Neural crest cell (in vitro differentiated cells): ENCODE data around the gene LCE2A. TPM values are rescaled to one million over a fixed set of nuclear protein-coding genes. Genes with fewer than 3 reads are reported as not detected.

Experiments
- DNase-seq: peaks from one replicate; pipeline ENCODE4 v3.0.0; 2021; ENCODE audit warnings: low read depth, mixed read lengths, low spot score
- H3K27ac Mint-ChIP-seq: one replicate; pipeline ENCODE4 v1.8.0; 2021; ENCODE audit warnings: mild to moderate bottlenecking, mixed read lengths; ENCODE audit not compliant: unreplicated experiment
- H3K27me3 Mint-ChIP-seq: 2 replicates; pipeline ENCODE4 v1.8.0; 2021; ENCODE audit warnings: low read depth, mild to moderate bottlenecking, mixed read lengths
- H3K36me3 Mint-ChIP-seq: 2 replicates; pipeline ENCODE4 v1.8.0; 2021; ENCODE audit warnings: low read depth, mild to moderate bottlenecking, mixed read lengths
- H3K4me1 Mint-ChIP-seq: 2 replicates; pipeline ENCODE4 v1.8.0; 2021; ENCODE audit warnings: mixed read lengths
- H3K4me3 Mint-ChIP-seq: one replicate; pipeline ENCODE4 v1.8.0; 2021; ENCODE audit warnings: mild to moderate bottlenecking, mixed read lengths
- H3K9me3 Mint-ChIP-seq: 2 replicates; pipeline ENCODE4 v1.8.0; 2021; ENCODE audit warnings: mixed read lengths
- CTCF ChIP-seq: fragments of 200-600 bp; sonication (generic); conservative IDR thresholded peaks from 2 replicates; pipeline ENCODE4 v1.5.0; 2021; ENCODE audit warnings: antibody characterized with exemption, mild to moderate bottlenecking
- total RNA-seq: library from RNA; stranded (reverse); gene quantifications from 2 replicates; pipeline ENCODE4 v1.2.1, GENCODE V29; 2021

The LCE2A gene
- total RNA-seq, 1 donor from 2014 or later = not detected

GRCh38 chr1:152743371-152744145 lies 45.4 kb downstream of the LCE2A start:
- peaks cover 33% of the 10 kb centered on the region for H3K9me3 Mint-ChIP-seq
- peaks cover 3% of the 10 kb centered on the region for H3K36me3 Mint-ChIP-seq
- no peaks in the 10 kb centered on the region for H3K4me1 Mint-ChIP-seq
- no peak for TF ChIP-seq CTCF
- H3K27ac Mint-ChIP-seq = no peak overlapping the region
- no peak for DNase-seq
- no peaks in the 10 kb centered on the region for H3K27me3 Mint-ChIP-seq
- no peak overlapping the region for H3K4me3 Mint-ChIP-seq

GRCh38 chr1:152745289-152745704 lies 47.2 kb downstream of the LCE2A start:
- Mint-ChIP-seq H3K4me1 (no peaks in the 10 kb centered on the region), H3K36me3 (peaks cover 4% of the 10 kb centered on the region), H3K4me3 (no peak overlapping the region), H3K27me3 (no peaks in the 10 kb centered on the region), H3K27ac (no peak overlapping the region), H3K9me3 (peaks cover 36% of the 10 kb centered on the region)
- TF ChIP-seq CTCF = no peak
- DNase-seq = no peak

- no peak overlapping the region for H3K27ac Mint-ChIP-seq
- H3K4me3 Mint-ChIP-seq = no peak overlapping the region
- no peaks in the 10 kb centered on the region for H3K4me1 Mint-ChIP-seq
- DNase-seq = no peak
- H3K36me3 Mint-ChIP-seq = peaks cover 4% of the 10 kb centered on the region
- no peak for TF ChIP-seq CTCF
- H3K9me3 Mint-ChIP-seq = peaks cover 37% of the 10 kb centered on the region
- H3K27me3 Mint-ChIP-seq = no peaks in the 10 kb centered on the region
Measured at GRCh38 chr1:152745765-152746444, 47.8 kb downstream of the LCE2A start.

GRCh38 chr1:152747831-152748230 lies 49.7 kb downstream of the LCE2A start:
- Mint-ChIP-seq H3K4me3 (no peak overlapping the region), H3K4me1 (no peaks in the 10 kb centered on the region), H3K27ac (no peak overlapping the region), H3K9me3 (peaks cover 32% of the 10 kb centered on the region), H3K36me3 (peaks cover 4% of the 10 kb centered on the region), H3K27me3 (no peaks in the 10 kb centered on the region)
- no peak for TF ChIP-seq CTCF
- no peak for DNase-seq

Other genes starting within 250 kb of the LCE2A start
- gene LCE5A, start 187.5 kb upstream of the LCE2A start, total RNA-seq = not detected in 2 replicates
- not detected in 2 replicates for gene CRCT1, start 183.9 kb upstream of the LCE2A start, total RNA-seq
- gene LCE3E, start 131.6 kb upstream of the LCE2A start, total RNA-seq = not detected in 2 replicates
- gene LCE3D, start 117.8 kb upstream of the LCE2A start, total RNA-seq = not detected in 2 replicates
- not detected in 2 replicates for gene LCE3C, start 98.1 kb upstream of the LCE2A start, total RNA-seq
- gene LCE3B, start 84.5 kb upstream of the LCE2A start, total RNA-seq = not detected in 2 replicates
- not detected in 2 replicates for gene LCE3A, start 75.2 kb upstream of the LCE2A start, total RNA-seq
- not detected in 2 replicates for gene LCE2D, start 35.0 kb upstream of the LCE2A start, total RNA-seq
- gene LCE2C, start 23.1 kb upstream of the LCE2A start, total RNA-seq = not detected in 2 replicates
- not detected in 2 replicates for gene LCE2B, start 12.2 kb upstream of the LCE2A start, total RNA-seq
- not detected in 2 replicates for gene LCE4A, start 9.8 kb downstream of the LCE2A start, total RNA-seq
- gene KPRP, start 59.7 kb downstream of the LCE2A start, total RNA-seq = not detected in 2 replicates
- not detected in 2 replicates for gene LCE1F, start 76.8 kb downstream of the LCE2A start, total RNA-seq
- gene LCE1E, start 87.9 kb downstream of the LCE2A start, total RNA-seq = not detected in 2 replicates
- gene LCE1D, start 98.4 kb downstream of the LCE2A start, total RNA-seq = not detected in 2 replicates
- not detected in 2 replicates for gene LCE1C, start 108.3 kb downstream of the LCE2A start, total RNA-seq
- not detected in 2 replicates for gene LCE1B, start 113.6 kb downstream of the LCE2A start, total RNA-seq
- gene LCE1A, start 129.1 kb downstream of the LCE2A start, total RNA-seq = not detected in 2 replicates
- not detected in 2 replicates for gene LCE6A, start 144.5 kb downstream of the LCE2A start, total RNA-seq
- not detected in 2 replicates for gene LCE7A, start 161.7 kb downstream of the LCE2A start, total RNA-seq
- not detected in 2 replicates for gene SMCP, start 180.0 kb downstream of the LCE2A start, total RNA-seq
- gene IVL, start 210.2 kb downstream of the LCE2A start, total RNA-seq = not detected in 2 replicates
- gene SPRR5, start 248.9 kb downstream of the LCE2A start, total RNA-seq = not detected in 2 replicates